ENCODE measurements around the gene NOL3.

NOL3 gene

DNA sequence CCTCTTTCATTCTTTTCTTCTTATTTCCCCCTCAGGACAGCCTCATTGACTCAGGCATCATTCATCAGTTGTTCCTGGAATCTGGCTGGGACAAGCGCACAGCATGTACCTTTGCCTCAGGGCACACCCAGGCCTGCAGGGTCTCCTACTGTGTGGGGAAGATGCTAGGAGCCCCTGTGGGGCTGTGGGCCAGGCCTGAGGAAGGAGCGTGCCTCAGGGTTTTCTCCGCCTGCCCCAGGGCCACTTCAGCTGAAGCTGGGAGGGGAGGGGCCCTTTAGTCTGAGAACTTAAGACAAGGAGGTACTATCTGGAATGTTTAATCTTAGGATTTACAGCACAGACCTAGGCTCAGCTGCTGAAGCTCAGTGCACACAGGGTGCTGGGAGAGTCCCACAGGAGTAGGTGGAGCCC is 36.5 kb downstream of the NOL3 start:
- no peak for DNase-seq (ENCODE audit: low read depth)

DNA sequence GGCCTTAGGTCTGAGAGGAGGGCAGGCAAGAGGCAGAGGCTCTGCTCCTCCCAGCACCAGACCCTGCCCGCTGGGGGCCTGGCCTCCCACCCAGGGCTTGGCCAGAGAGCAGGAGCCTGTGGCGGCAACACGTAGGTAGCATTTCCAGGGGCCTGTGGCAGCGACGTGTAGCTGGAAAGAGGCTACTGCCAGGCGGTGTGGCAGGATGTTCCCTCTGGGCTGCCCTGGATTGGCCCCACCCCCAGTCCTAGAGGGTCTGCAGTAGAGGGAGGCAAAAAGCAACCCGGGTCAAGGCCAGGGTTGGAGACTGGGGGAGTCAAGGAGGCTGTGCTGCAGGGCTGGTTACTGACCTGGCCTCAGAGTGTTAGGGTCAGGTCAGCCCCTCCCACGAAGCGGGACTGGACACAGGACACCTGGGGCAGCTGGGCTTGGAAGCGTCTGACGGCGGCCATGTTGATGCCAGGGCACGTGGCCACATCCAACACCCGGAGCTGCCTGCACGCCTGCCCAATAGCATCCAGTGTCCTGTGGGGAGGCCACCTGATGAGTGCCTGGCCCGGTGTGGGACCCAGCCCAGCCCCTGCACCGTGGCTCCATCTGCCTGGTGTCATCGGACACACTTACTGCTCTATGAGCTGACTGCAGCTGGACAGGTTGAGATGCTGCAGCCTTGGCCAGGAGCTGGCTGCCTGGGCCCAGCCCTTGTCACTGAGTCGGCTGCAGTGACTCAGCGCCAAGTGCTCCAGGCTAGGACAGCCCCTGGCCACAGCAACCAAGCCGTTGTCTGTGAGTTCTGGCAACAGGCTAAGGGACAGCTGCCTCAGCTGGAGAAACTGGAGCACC is 37.1 kb downstream of the NOL3 start:
- DNase-seq (ENCODE audit: low read depth) = no peak

DNA sequence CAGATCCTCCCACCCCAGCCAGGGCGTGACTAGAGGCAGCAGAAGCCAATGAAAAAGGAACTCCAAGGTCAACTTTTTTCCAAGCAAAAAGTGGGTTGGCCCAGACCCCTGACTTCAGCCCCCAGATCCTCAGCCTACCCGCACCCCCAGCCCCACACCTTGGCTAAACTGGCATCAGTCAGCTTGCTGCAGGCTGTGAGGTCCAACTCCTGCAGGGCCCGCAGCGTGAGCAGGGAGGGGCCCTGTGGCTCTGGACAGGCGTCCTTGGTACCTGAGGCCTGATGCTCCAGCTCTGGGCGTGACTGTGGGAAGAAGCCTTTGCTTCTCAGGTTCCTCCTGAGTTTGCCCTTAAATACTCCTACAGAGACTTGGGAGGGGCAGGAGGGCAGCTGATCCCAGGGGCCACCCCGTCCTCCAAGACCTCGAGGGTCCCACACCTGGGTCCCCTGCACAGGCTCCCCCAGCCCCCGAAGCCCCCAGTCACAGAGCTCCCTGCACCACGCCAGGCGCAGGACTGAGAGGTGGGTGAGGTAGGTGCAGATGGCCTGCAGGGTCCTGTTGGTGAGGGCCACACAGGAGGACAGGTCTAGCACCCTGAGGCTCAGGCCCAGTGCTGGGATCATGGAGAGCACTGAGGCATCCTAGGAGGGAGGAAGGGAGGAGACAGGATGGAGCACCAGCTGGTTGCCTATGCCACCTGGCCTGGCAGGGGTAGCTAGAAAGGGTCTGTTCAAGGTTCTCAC is 38.0 kb downstream of the NOL3 start:
- DNase-seq (ENCODE audit: low read depth) = no peak

DNA sequence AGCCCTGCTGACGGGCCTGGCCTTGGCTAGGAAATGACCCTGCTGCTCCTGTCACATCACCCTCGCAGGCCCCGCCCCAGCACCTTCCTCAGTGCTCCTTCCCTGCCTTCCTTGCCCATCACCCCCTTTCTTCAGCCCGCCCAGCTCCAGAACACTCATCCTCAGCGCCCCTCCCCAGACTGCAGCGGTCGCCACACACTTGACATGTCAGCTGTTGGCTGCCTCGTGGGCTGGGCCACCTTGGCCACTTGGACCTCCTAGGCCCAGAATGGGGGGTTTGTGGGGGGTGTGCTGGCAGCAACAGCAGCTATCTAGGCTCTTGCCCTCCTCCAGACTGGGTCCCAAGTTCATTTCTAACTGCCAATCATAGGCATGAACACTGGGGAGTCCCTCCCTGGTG is 39.2 kb downstream of the NOL3 start:
- no peak for DNase-seq (ENCODE audit: low read depth)

DNA sequence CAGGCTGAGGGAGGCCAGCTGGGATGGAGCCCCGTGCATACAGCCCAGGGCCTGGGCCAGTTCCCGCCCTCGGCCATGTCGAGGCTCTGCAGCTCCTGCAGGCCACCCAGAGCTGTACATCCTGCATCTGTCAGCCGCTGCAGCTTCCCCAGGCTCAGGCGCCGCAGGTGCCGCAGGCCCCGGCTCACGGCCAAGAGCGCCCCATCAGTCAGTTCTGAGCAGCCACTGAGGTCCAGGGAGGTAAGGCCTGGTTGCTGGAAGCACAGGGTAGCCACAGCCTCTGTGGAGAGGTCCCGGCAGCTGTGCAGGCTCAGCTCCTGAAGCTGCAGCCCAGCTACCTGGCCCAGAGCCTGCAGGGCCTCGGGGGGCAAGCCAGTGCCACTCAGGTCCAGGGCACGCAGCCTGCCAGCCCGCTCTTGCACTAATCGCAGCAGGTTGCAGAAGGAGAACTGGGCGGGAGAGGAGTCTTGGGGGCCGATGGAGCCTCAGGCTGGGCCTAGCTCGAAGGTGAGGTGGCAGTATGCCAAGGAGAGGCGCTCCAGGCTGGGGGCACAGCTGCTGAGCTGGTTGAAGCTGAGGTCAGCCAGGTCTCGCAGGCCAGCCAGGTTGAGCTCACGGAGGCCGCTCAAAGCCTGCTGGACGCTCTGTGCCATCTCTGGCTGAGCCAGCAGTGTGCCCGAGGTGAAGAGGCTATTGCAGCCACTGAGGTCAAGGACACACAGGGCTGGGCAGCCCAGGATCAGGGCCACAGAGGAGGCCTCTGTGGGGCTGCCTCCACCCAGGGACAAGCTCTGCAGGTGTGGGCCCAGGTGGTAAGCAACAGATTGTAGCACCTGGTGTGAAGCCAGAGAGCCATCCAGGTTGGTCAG is 40.0 kb downstream of the NOL3 start:
- DNase-seq (ENCODE audit: low read depth) = no peak

DNA sequence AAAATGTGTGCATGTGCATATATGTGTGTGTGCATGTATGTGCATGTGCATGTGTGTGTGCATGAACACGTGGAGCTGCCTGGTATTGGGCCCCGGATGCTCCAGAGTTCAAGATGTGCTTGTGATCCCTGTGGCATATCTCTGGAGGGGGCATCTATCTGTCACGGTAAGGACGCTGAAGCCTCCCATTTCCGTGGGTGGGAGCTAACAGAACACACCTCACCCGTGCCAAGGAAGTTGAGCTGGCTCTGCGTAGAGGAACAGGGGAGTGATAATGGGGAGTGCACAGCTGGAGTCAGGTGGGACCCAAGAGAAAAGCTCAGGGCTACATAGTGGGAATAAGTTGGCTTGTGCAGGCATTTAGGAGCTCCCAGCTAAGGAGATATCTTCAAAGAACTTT is 41.3 kb downstream of the NOL3 start:
- DNase-seq (ENCODE audit: low read depth) = no peak

DNA sequence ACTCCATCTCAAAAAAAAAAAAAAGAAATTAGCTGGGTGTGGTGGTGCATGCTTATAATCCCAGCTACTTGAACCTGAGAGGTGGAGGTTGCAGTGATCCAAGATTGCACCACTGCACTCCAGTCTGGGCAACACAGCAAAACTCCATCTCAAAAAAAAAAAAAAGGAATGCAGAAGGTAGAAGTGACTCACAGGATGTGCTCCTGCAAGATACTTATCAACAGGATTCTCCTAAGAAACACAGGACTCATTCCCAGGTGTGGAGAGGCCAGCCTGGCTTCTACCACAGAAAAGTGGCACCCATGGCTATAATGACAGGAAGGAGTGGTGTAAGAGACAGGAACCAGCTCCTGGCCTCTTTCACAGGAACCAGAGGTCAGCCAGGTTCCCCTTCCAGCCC is 42.4 kb downstream of the NOL3 start:
- no peak for DNase-seq (ENCODE audit: low read depth)

DNA sequence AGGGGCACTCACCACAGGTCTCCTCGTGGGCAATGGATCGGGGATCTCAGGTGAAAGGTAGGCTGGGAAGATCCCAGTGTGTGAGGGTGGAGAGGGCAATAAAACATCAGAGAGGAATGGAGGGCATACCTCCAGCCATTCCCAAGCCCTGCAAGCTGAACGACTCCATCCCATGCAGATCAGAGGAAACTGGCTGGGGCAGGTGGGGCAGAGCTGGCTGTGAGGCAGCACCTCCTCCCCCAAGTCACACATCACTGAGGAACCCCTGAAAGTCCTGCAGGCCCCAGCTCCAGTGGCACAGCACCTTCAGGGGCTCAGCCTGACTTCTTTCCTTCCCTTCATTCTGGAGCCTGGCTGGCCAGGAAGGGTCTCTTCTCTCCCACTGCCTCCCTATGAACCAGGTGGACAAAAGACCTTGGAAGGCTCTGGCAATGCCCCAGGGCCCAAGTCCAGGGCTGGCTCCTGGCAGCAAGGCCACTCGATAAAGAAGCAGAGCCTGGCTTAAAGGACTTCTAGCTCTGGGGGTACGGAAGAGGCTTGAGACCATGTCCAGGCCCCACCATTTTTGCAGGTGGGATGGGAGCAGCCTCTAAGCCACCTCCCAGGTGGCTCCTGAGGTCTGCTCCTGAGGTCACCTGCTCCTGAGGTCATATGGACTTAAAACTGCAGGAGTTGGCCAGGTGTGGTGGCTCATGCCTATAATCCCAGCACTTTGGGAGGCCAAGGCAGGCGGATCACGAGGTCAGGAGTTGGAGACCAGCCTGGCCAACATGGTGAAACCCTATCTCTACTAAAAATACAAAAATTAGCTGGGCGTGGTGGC is 43.1 kb downstream of the NOL3 start:
- no peak for DNase-seq (ENCODE audit: low read depth)

DNA sequence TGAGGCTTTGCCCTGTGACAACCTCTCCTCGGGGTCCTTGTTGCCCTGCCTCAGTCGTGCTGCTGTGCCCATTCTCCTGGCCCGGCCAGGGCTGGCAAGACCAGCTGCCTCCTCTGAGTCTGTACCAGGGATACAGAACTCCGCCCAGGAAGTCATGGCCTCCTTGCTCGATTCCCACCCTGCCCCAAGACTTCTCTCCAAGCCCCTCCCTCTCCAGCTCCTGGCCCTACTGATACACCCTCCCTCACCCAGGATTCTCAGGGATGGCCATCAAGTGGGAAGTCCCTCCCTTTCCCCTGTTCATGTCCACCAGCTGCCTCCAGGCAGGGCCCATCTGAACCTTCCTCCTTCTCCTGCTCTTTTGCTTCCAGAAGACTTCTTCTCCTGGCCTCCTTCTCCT is 45.4 kb downstream of the NOL3 start:
- DNase-seq (ENCODE audit: low read depth) = no peak

DNA sequence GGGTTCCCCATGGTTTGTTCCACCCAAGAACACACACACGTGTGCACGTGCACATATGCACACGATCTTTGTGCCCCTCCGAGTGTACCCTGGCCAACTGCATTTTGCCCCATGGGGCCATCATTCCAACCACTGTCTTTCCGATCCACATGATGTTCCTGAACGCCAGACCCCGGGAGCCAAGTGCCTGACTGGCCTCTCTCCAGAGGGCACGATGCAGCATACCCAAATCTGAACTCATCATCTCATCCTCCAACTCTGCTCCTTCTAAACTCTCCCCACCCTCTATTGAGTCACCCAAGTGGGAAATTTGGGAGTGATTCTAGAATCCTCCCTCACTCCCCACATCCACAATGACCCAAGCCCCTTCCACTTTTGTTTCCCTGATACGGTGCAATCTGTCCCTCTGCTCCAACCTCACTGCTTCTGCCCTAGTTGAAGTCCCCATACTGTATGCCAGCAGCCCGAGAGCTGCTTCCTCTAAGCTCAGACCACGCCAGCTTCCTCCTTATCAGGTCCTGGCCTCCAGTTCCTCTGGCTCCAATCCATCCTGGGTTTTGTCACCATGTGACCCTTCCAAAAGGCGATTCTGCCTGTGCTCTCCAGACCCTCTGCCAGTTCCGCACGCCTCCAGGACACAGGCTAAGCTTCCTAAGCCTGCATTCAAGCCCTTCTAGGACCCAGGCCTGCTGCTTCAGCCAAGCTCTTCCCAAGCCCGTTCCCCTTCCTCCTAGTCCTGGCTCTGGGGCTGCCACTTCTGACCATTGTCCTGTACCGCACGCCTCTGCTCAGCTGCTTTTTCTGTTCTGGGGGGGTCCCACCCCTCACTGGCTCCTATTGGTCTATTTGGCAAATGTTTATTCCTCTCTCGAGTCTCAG is 46.5 kb downstream of the NOL3 start:
- no peak for DNase-seq (ENCODE audit: low read depth)

DNA sequence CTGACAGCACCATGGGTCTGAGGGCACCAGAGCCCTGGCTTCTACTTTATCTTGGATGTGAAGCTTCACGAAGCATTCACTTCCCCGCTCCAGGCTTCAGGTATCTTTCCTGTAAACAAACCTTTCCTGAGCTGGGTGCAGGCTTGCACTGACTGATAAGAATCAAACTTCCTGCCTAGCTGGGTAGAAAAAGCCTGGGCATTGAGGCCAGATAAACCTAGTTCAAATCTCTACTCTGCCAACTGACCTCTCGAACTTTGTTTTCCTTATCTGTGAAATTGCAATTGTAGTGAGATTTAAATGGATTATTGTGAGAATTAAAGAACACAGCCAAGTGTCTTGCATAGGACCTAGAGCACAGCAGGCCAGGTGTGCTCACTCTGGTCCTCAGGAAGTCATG is 53.7 kb downstream of the NOL3 start:
- no peak for DNase-seq (ENCODE audit: low read depth)
